CD4-positive, alpha-beta T cell treated with Interferon alpha-2 for 1 hour (primary cell): ENCODE results near the gene KRT37.
"Not testable (repeated sequence)": the region's sequence is repeated elsewhere in the genome, so short reads cannot be mapped to it uniquely, and the experiment has no call there.

ENCODE experiments used
- DNase-seq, 2 donors: peaks; one replicate each; pipeline ENCODE4 v3.0.0-alpha.2; 2020 to 2022

The KRT37 gene

GRCh38 chr17:41434005-41434404 lies 9.6 kb upstream of the KRT37 start:
- DNase-seq = no peak

GRCh38 chr17:41433586-41433985 lies 9.2 kb upstream of the KRT37 start:
- no peak for DNase-seq

GRCh38 chr17:41430376-41430775 lies 6.0 kb upstream of the KRT37 start:
- DNase-seq = not testable (repeated sequence)

- DNase-seq = no peak
These were observed 5.3 kb upstream of the KRT37 start for GRCh38 chr17:41429667-41430066.

- DNase-seq = no peak
These were observed 4.4 kb upstream of the KRT37 start for GRCh38 chr17:41428591-41429291.

- not testable (repeated sequence) for DNase-seq
These were observed 1.8 kb downstream of the KRT37 start for GRCh38 chr17:41422586-41422985.

GRCh38 chr17:41421617-41422016 lies 2.8 kb downstream of the KRT37 start:
- no peak for DNase-seq

GRCh38 chr17:41421116-41421515 lies 3.3 kb downstream of the KRT37 start:
- no peak for DNase-seq

GRCh38 chr17:41420134-41420533 lies 4.3 kb downstream of the KRT37 start:
- DNase-seq = no peak

GRCh38 chr17:41419716-41420115 lies 4.7 kb downstream of the KRT37 start:
- DNase-seq = no peak

- DNase-seq = no peak
These were observed 6.1 kb downstream of the KRT37 start for GRCh38 chr17:41418116-41418860.

GRCh38 chr17:41417576-41418015 lies 6.8 kb downstream of the KRT37 start:
- no peak for DNase-seq

- no peak for DNase-seq
These were observed 7.3 kb downstream of the KRT37 start for GRCh38 chr17:41417127-41417526.

GRCh38 chr17:41416479-41416878 lies 7.9 kb downstream of the KRT37 start:
- DNase-seq = no peak

- no peak for DNase-seq
These were observed 8.5 kb downstream of the KRT37 start for GRCh38 chr17:41415833-41416335.

GRCh38 chr17:41415411-41415810 lies 9.0 kb downstream of the KRT37 start:
- DNase-seq = no peak

- DNase-seq = no peak
These were observed 10.4 kb downstream of the KRT37 start for GRCh38 chr17:41413982-41414381.

- no peak for DNase-seq
These were observed 10.9 kb downstream of the KRT37 start for GRCh38 chr17:41413353-41413957.

GRCh38 chr17:41411072-41411840 lies 13.1 kb downstream of the KRT37 start:
- DNase-seq = no peak

- no peak for DNase-seq
These were observed 17.2 kb downstream of the KRT37 start for GRCh38 chr17:41407226-41407625.

- no peak for DNase-seq
These were observed 18.2 kb downstream of the KRT37 start for GRCh38 chr17:41406205-41406604.

- no peak for DNase-seq
These were observed 20.2 kb downstream of the KRT37 start for GRCh38 chr17:41404024-41404671.
